ENCODE measurements around the gene SHISAL1. TPM values are rescaled to one million over a fixed set of nuclear protein-coding genes. Genes with fewer than 3 reads are reported as not detected.
A peak's percentile ranks its signal among the peaks of the same experiment; 100 is the strongest.

The SHISAL1 gene
- under 1 TPM; 0.79 to 0.84 TPM for total RNA-seq
- polyA plus RNA-seq (ENCODE audit: insufficient read length in 6 of 6): 1 to 10 TPM in 3 of 6 donors, under 1 TPM in 3; 0.72 to 1.4 (median 1.1) TPM
- long read RNA-seq, donor 1: 0 reads
- long read RNA-seq, donor 2: 0 reads
- long read RNA-seq, donor 3: 0 reads
- long read RNA-seq, donor 4: 0 reads
- long read RNA-seq, donor 5: 0 reads
- long read RNA-seq, donor 6: 0 reads
- long read RNA-seq, donor 7: 0 reads
- long read RNA-seq, donor 8: 0 reads
- long read RNA-seq, donor 9: 0 reads
- long read RNA-seq, donor 10: 0 reads
- long read RNA-seq, donor 11: 0 reads
- long read RNA-seq, donor 12: 0 reads

DNA sequence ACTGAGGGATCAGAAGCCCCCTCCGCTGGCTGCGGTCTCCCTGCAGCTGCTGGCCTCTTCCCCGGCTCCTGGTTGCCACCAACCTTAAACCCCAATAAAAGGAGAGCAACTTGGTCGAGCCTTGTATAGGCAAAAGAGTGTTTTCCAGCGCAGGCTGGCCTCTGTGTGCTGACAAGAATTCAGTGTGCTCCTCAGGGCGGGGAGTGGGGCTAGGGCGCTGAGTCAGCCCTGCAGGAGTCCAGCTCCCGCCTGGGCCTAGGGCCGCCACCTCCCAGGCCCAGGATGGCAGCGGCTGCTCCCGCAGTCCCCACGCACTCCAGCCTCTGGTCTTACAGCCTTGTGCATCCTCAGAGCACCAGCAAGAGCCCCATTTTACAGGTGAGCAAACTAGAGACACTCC lies at the start of gene SHISAL1:
Gene SHISAL1, minus strand, starts transcription at position 186 of the 400 bp plus-strand sequence. CDS start 12,006 bp downstream, outside the sequence.
- Histone ChIP-seq H3K4me3 (no peak within 1 kb of the TSS), H3K36me3 (no peaks in the 10 kb centered on the region), H3K9me3 (no peaks in the 10 kb centered on the region), H3K4me1 (peaks cover 0 to 5% of the 10 kb centered on the region in 2 donors), H3K27me3 (peaks cover 0 to 4% of the 10 kb centered on the region in 2 donors), H3K27ac (no peak within 1 kb of the TSS)
- TF ChIP-seq, protein P1, sequence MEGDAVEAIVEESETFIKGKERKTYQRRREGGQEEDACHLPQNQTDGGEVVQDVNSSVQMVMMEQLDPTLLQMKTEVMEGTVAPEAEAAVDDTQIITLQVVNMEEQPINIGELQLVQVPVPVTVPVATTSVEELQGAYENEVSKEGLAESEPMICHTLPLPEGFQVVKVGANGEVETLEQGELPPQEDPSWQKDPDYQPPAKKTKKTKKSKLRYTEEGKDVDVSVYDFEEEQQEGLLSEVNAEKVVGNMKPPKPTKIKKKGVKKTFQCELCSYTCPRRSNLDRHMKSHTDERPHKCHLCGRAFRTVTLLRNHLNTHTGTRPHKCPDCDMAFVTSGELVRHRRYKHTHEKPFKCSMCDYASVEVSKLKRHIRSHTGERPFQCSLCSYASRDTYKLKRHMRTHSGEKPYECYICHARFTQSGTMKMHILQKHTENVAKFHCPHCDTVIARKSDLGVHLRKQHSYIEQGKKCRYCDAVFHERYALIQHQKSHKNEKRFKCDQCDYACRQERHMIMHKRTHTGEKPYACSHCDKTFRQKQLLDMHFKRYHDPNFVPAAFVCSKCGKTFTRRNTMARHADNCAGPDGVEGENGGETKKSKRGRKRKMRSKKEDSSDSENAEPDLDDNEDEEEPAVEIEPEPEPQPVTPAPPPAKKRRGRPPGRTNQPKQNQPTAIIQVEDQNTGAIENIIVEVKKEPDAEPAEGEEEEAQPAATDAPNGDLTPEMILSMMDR (IDR thresholded peaks at IDR 0.05): no peak
- intact Hi-C loops (cut with DNase I): no loop called here
- no peak for ATAC-seq
- DNase-seq: peak in 1 of 4 donors; percentile 64

DNA sequence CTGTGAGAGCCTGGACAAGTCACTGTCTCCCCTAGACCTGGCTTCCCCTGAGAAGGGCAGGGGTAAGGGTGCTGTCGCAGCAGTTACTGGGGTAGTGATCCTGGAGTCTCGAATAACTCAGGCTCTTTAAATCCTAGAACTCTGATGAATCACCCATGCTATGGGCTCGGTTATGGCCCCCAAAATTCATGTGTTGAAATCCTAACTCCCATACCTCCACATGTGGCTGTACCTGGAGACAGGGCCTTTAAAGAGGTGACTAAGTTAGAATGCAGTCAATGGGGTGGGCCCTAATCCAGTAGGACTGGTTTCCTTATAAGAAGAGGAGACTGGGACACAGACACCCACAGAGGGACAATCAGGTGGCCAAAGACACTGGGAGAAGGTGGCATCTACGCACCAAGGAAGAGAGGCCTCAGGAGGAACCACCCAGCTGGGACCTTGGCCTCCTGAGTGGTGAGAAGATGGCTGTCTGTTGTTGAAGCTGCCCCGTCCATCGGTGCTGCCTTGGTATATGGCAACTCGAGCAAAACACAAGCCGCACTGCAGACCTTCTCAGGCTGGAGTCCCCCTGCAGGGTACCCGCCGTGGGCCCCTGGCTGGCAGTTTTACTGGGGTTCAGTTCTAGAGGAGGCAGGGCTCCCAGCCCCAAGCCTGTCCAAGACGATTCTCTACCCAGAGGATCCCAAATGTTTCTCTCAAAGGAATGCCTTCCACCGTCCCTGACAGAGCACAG lies 48.8 kb upstream of the SHISAL1 start:
- Histone ChIP-seq H3K4me1 (peaks cover 11 to 25% of the 10 kb centered on the region in 2 donors), H3K36me3 (no peaks in the 10 kb centered on the region), H3K9me3 (no peaks in the 10 kb centered on the region), H3K27me3 (peaks cover 0 to 20% of the 10 kb centered on the region in 2 donors), H3K4me3 (no peak overlapping the region), H3K27ac (no peak overlapping the region)
- intact Hi-C loops (cut with DNase I): no loop called here
- TF ChIP-seq, protein P1 (IDR thresholded peaks at IDR 0.05): no peak
- ATAC-seq (no peak), DNase-seq (peak in 1 of 4 donors; percentile 27)

DNA sequence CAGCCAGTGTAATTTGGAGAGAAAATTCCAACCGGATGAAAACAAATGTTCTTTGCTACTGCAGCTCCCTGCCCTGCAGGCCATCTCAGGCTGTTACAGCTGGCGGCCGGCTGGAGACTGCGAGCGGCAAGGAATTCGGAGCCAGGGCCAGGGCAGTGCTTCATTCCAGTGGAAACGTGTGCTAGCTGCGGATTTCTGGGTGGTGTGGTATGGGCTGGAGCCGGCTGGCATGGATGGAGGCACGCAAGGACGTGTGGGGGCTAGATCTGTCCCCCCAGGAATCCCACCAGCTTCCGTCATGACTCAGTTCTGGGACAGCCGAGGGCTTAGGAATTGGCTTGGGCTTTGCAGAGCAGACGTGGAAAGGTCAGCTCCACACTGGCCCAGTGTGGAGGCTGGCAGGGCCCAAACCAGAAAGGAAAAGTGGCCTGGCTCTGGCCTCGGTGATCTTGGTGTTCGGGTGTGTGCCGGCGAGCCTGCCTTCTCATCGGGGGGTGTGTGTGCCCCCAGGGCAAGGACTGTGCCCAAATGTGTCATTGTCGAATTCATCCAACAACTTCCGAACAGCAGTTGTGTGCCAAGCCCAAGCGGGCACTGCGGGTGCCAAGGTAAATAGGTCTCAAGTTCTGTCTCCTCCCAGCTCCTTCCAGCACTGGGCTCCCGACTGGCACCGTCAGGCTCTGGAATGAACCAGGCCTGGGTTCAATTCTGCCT lies 48.1 kb upstream of the SHISAL1 start:
- Histone ChIP-seq H3K9me3 (no peaks in the 10 kb centered on the region), H3K27me3 (peaks cover 0 to 25% of the 10 kb centered on the region in 2 donors), H3K4me3 (no peak overlapping the region), H3K27ac (no peak overlapping the region), H3K4me1 (peaks cover 11 to 25% of the 10 kb centered on the region in 2 donors), H3K36me3 (no peaks in the 10 kb centered on the region)
- TF ChIP-seq, protein P1 (IDR thresholded peaks at IDR 0.05): no peak
- DNase-seq: peak in 3 of 4 donors; percentile 41 to 84 (median 53)
- peak; percentile 34 for ATAC-seq
- intact Hi-C loops (cut with DNase I): no loop called here

DNA sequence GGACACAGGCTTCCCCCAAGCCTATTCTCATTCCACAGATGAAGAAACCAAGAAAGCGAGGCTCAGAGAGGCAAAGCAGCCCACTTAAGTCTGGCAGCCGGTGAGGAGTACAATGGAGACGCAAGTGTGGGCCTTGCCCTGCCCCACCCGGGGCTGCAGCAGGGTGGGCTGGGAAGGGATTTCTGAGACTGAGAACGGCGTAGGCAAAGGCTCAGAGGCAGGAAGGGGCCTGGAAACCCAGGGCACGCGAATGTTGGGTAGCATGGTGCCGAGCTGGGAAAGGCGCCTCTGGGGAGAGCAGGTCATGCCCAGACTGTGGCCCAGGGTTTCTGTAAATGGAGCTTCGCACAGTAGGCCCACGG lies 47.5 kb upstream of the SHISAL1 start:
- H3K27me3 ChIP-seq: peaks cover 0 to 30% of the 10 kb centered on the region in 2 donors
- H3K4me3 ChIP-seq: no peak overlapping the region
- no peaks in the 10 kb centered on the region for H3K9me3 ChIP-seq
- TF ChIP-seq, protein P1 (IDR thresholded peaks at IDR 0.05): no peak
- no peaks in the 10 kb centered on the region for H3K36me3 ChIP-seq
- DNase-seq (peak in 1 of 4 donors; percentile 45), ATAC-seq (no peak)
- peaks cover 11 to 25% of the 10 kb centered on the region in 2 donors for H3K4me1 ChIP-seq
- intact Hi-C loops (cut with DNase I): no loop called here
- no peak overlapping the region for H3K27ac ChIP-seq
